LNCaP clone FGC (cell line): ENCODE results near the gene GPR37L1.

ENCODE experiments used
- DNase-seq: peaks from one replicate; pipeline ENCODE4 v3.0.0-alpha.2; 2011; ENCODE audit warnings: low read depth
- H3K4me3 ChIP-seq: 2 replicates; pipeline ENCODE4 v1.5.1; 2011; ENCODE audit warnings: mild to moderate bottlenecking, low read depth, low read length, control low read depth
- TF ChIP-seq, protein P1 (sequence below): IDR thresholded peaks from 2 replicates; pipeline ENCODE4 v1.5.1; 2012; ENCODE audit warnings: mild to moderate bottlenecking; ENCODE audit not compliant: control insufficient read depth, insufficient read depth; ENCODE audit errors: extremely low read depth

GPR37L1 gene

DNA sequence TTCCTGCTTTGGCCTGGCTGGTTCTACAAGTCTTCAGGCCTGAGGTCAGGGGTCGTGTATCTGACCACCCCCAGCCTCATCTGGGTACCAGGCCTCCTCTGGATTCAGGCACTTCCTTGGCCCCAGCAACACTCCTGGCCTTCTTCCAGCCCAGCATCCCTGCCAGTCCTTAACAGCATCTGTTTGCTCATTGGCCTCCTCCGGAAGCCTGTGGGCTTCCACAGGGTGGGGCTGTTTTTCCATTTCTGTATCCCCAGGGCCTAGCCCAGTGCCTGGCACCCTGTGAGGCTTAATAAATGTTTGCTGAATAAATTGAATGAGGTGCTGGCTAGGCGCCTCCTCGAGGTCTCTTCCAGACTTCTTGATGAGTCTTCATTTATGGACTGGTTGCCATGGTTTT, 21.5 kb upstream of the GPR37L1 start:
- TF ChIP-seq, protein P1, sequence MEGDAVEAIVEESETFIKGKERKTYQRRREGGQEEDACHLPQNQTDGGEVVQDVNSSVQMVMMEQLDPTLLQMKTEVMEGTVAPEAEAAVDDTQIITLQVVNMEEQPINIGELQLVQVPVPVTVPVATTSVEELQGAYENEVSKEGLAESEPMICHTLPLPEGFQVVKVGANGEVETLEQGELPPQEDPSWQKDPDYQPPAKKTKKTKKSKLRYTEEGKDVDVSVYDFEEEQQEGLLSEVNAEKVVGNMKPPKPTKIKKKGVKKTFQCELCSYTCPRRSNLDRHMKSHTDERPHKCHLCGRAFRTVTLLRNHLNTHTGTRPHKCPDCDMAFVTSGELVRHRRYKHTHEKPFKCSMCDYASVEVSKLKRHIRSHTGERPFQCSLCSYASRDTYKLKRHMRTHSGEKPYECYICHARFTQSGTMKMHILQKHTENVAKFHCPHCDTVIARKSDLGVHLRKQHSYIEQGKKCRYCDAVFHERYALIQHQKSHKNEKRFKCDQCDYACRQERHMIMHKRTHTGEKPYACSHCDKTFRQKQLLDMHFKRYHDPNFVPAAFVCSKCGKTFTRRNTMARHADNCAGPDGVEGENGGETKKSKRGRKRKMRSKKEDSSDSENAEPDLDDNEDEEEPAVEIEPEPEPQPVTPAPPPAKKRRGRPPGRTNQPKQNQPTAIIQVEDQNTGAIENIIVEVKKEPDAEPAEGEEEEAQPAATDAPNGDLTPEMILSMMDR, result no peak
- H3K4me3 ChIP-seq, result no peak overlapping the region
- no peak for DNase-seq

DNA sequence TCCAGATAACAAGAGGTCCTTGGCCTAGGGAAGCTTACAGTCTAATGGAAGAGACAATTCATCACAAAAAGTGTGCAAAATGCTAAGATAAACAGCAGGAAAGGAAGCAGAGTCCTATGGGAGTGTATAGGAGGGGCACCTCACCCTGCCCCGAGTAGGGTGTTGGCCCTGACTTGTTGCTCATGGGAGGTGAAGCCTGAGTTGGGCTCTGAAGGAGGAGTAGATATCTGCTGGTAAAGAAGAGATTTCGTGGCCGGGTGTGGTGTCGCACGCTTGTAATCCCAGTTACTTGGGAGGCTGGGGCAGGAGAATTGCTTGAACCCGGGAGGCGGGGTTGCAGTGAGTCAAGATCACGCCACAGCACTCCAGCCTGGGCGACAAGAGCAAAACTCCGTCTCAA, 18.6 kb upstream of the GPR37L1 start:
- TF ChIP-seq, protein P1, result no peak
- H3K4me3 ChIP-seq, result no peak overlapping the region
- DNase-seq, result no peak

DNA sequence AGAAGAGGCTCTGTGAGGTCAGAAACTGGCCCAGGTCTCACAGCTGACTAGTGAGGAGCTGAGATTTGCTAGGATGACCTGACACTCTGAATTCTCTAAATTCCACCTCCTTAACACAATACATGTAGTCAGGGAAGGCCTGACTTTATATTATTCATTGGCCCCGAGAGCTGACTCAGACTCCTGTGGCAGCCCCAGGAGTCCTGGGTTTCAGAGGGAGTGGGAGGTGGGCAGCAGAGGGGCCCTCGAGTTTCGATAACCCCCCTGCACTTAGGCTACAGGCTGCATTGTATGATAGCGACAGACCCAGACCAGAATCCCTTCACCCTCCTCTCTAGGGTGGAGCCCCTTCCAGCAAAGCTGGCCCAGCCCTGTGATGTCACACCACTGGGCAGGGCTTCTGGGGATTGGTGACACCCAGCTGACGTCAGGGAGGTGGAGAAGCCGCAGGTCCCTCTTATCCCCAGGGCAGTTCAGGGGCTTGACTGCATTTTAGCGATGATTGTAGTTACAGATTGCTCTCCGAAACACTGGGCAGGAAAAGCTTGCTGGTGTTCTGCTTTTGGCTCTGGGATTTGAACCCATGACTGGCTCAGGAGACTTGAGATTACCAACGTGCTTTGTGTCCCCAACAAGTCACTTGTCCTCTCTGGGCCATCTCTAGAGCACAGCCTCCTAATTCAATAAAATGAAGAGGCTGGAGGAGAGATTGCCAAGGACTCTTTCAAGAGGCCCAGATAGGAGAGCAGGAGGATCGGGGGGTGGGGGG, 17.0 kb upstream of the GPR37L1 start:
- TF ChIP-seq, protein P1, result no peak
- H3K4me3 ChIP-seq, result no peak overlapping the region
- no peak for DNase-seq

DNA sequence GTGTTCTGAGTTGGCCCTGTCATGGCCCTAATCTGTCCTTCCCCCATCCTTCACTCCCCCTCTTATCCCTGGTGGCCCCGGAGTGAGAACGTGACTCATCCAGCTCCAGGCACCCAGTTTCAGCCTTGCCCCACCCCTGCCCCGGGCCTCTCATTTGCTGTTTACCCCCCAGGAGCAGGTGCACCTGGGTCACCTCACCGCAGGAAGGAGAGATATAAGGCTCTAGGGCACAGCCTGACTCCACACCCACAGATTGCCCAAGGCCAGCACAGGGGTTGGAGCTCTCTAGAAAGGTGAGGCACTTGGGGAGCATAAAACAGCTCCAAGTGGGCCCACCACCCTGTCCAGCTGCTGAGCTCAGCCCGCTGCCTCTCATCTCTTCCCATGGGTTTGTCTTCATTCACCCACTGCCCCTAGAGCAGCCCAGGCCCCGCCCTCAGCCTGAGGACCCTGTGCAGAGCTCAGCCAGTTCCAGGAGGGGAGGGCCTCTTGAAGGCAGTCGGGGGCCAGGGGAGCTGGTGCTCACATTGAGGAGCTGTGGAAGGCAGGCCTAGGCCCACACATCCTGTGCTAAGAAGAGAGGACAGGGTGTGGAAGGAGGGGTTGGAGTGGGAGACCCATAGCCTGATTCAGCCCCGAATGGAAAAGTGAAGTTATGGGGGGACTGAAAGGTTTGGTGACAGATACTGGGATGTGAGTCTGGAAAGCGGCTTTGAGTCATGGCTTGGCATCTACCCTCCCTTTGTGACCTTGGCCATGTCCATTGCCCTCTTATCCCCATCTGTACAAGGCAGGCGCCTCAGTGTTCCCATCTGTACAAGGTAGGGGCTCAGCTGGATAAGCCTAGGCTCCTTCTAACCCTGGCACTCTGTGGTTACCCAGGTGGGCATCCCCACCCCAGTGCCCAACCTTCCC, 16.1 kb upstream of the GPR37L1 start:
- TF ChIP-seq, protein P1, result no peak
- no peak for DNase-seq
- H3K4me3 ChIP-seq, result no peak overlapping the region

DNA sequence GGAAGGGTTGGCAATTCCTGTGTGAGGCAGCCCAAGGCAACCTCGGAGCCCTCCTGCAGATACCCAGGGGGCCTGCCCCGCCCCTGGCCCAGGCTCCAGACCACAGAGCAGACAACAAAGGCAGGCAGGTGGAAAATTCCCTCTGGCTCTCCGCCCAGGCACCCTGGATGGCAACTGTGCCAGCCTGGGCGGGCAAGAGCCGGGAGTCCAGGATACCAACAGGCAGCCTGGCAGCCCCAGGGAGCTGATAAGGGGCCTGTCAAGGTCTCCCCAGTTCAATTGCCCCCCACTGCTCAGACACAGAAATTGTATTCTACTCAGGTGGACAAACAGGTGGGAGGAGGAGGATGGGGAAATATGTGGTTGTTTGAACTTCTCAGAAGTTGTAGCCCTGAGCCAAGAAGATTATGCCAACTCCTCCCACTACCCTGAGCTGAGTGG, 15.4 kb upstream of the GPR37L1 start:
- DNase-seq, result no peak
- no peak overlapping the region for H3K4me3 ChIP-seq
- TF ChIP-seq, protein P1, result no peak

DNA sequence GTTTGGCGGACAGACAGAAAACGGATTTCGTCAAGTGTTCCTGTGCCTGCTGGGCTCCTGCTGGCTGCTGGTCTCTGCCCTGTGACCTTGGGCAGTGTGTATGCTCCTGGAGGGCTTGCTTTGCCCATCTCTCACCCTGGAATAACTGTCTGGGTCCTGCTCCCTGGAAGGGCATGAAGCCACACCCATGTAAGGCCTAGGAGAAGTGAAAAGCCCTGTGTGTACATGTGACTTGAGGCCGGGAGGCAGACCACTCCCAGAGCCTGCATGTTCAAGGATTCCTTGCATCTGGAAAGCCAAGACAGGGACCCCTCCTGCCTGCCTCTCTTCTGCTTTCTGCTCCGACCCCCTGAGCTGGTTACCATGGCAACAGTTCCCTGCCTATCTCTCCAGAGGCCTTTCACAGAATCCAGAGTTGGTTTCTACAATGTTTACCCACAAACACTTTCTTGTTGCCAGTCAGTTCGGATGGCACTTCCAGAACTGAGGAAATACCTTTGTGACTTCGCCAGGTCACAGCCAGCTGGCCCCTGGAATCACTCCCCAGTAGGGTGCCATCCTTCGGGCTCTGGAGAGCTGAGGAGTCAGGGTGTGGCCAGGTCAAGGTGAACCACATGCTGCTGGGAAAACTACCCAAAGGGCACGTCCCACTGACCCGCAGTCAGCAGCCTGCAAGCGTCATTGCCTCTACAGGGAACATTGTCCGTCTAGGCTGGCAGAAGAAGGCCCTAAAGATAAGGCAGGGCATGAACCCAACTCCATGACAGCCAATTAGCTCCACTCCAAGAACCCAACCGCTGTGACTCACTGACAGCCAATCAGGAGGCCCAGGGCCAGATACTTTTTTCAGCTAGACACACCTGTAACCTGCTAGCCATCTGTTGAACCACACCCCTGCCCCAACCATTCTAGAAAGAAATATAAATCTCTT, 14.7 kb upstream of the GPR37L1 start:
- H3K4me3 ChIP-seq, result no peak overlapping the region
- TF ChIP-seq, protein P1, result no peak
- DNase-seq, result no peak
